ENCODE data around the gene NCAM2. TPM values are rescaled to one million over a fixed set of nuclear protein-coding genes. Genes with fewer than 3 reads are reported as not detected.

Gene NCAM2
- total RNA-seq, 1 donor from 2014 or later: under 0.01 TPM

GRCh38 chr21:21210552-21210951 lies 212.3 kb downstream of the NCAM2 start:
- DNase-seq (ENCODE audit: low read depth): no peak
- no peaks in the 10 kb centered on the region for H3K27me3 ChIP-seq (ENCODE audit: control insufficient read depth, insufficient read depth, low read length)
- no peak overlapping the region for H3K4me3 ChIP-seq (ENCODE audit: low read depth, low read length)
- no peaks in the 10 kb centered on the region for H3K36me3 ChIP-seq (ENCODE audit: control insufficient read depth, insufficient read depth, low read length)
- no peak for TF ChIP-seq CTCF (IDR thresholded peaks at IDR 0.05; ENCODE audit: insufficient read depth, low read length, poor library complexity, severe bottlenecking)

- DNase-seq (ENCODE audit: low read depth): no peak
- no peaks in the 10 kb centered on the region for H3K27me3 ChIP-seq (ENCODE audit: control insufficient read depth, insufficient read depth, low read length)
- no peaks in the 10 kb centered on the region for H3K36me3 ChIP-seq (ENCODE audit: control insufficient read depth, insufficient read depth, low read length)
- no peak for TF ChIP-seq CTCF (IDR thresholded peaks at IDR 0.05; ENCODE audit: insufficient read depth, low read length, poor library complexity, severe bottlenecking)
- no peak overlapping the region for H3K4me3 ChIP-seq (ENCODE audit: low read depth, low read length)
Measured at GRCh38 chr21:21213297-21213696, 215.1 kb downstream of the NCAM2 start.

GRCh38 chr21:21216047-21216446 lies 217.8 kb downstream of the NCAM2 start:
- Histone ChIP-seq H3K36me3 (ENCODE audit: control insufficient read depth, insufficient read depth, low read length) (no peaks in the 10 kb centered on the region), H3K4me3 (ENCODE audit: low read depth, low read length) (no peak overlapping the region), H3K27me3 (ENCODE audit: control insufficient read depth, insufficient read depth, low read length) (no peaks in the 10 kb centered on the region)
- no peak for DNase-seq (ENCODE audit: low read depth)
- TF ChIP-seq CTCF (IDR thresholded peaks at IDR 0.05; ENCODE audit: insufficient read depth, low read length, poor library complexity, severe bottlenecking): no peak

GRCh38 chr21:21226472-21226871 lies 228.3 kb downstream of the NCAM2 start:
- no peak overlapping the region for H3K4me3 ChIP-seq (ENCODE audit: low read depth, low read length)
- H3K27me3 ChIP-seq (ENCODE audit: control insufficient read depth, insufficient read depth, low read length): no peaks in the 10 kb centered on the region
- DNase-seq (ENCODE audit: low read depth): no peak
- no peak for TF ChIP-seq CTCF (IDR thresholded peaks at IDR 0.05; ENCODE audit: insufficient read depth, low read length, poor library complexity, severe bottlenecking)
- no peaks in the 10 kb centered on the region for H3K36me3 ChIP-seq (ENCODE audit: control insufficient read depth, insufficient read depth, low read length)

- no peak for DNase-seq (ENCODE audit: low read depth)
- Histone ChIP-seq H3K27me3 (ENCODE audit: control insufficient read depth, insufficient read depth, low read length) (no peaks in the 10 kb centered on the region), H3K36me3 (ENCODE audit: control insufficient read depth, insufficient read depth, low read length) (no peaks in the 10 kb centered on the region), H3K4me3 (ENCODE audit: low read depth, low read length) (no peak overlapping the region)
- no peak for TF ChIP-seq CTCF (IDR thresholded peaks at IDR 0.05; ENCODE audit: insufficient read depth, low read length, poor library complexity, severe bottlenecking)
Measured at GRCh38 chr21:21230672-21231071, 232.5 kb downstream of the NCAM2 start.

GRCh38 chr21:21231913-21232312 lies 233.7 kb downstream of the NCAM2 start:
- Histone ChIP-seq H3K4me3 (ENCODE audit: low read depth, low read length) (no peak overlapping the region), H3K36me3 (ENCODE audit: control insufficient read depth, insufficient read depth, low read length) (no peaks in the 10 kb centered on the region), H3K27me3 (ENCODE audit: control insufficient read depth, insufficient read depth, low read length) (no peaks in the 10 kb centered on the region)
- no peak for TF ChIP-seq CTCF (IDR thresholded peaks at IDR 0.05; ENCODE audit: insufficient read depth, low read length, poor library complexity, severe bottlenecking)
- DNase-seq (ENCODE audit: low read depth): no peak

All from kidney epithelial cell (primary cell).